ENCODE data around the gene ERLEC1. TPM values are rescaled to one million over a fixed set of nuclear protein-coding genes. Genes with fewer than 3 reads are reported as not detected.

ERLEC1 gene
- total RNA-seq, 1 experiment from 2014 or later = 21.6 TPM

DNA sequence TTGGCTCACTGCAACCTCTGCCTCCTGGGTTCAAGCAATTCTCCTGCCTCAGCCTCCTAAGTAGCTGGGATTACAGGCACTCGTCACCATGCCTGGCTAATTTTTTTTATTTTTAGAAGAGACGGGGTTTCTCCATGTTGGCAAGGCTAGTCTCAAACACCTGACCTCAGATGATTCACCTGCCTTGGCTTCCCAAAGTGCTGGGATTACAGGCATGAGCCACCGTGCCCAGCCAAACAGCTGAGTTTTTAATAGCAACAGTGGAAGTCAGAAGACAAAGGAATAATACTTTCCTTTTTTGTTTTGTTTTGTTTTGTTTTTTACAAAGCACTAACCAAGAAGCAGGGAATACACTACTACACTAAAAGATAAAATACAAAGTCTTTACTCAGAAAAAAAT is 56.0 kb downstream of the ERLEC1 start:
- Histone ChIP-seq H3K9ac (ENCODE audit: extremely low read depth, insufficient read length, low read length) (no peak overlapping the region), H3K79me1 (ENCODE audit: insufficient read depth, low read depth, low read length, poor library complexity, severe bottlenecking) (no peaks in the 10 kb centered on the region), H2BK5ac (ENCODE audit: insufficient read length, low read length) (no peak overlapping the region), H3K4me1 (ENCODE audit: insufficient read depth, low read length) (no peaks in the 10 kb centered on the region), H3K4ac (ENCODE audit: low read depth, low read length) (no peak overlapping the region), H2BK20ac (ENCODE audit: low read depth, low read length, poor library complexity, severe bottlenecking) (no peak overlapping the region), H3K23ac (ENCODE audit: insufficient read length, low read depth, low read length) (no peak overlapping the region), H4K20me1 (ENCODE audit: control insufficient read depth, insufficient read depth, insufficient read length) (no peaks in the 10 kb centered on the region), H3K56ac (ENCODE audit: insufficient read length, low read depth, low read length) (no peak overlapping the region), H2BK15ac (ENCODE audit: low read depth, low read length) (no peak overlapping the region), H4K5ac (ENCODE audit: insufficient read length, low read depth, low read length) (no peak overlapping the region), H2BK12ac (ENCODE audit: insufficient read length, low read depth, low read length) (no peak overlapping the region), H2BK120ac (ENCODE audit: low read depth, low read length, poor library complexity, severe bottlenecking) (no peak overlapping the region), H2AK5ac (ENCODE audit: insufficient read length, low read length) (no peak overlapping the region), H3K27ac (ENCODE audit: insufficient read length, low read depth, low read length) (no peak overlapping the region), H3K79me2 (ENCODE audit: insufficient read depth, low read length) (no peaks in the 10 kb centered on the region), H3K27me3 (ENCODE audit: insufficient read depth, low read length) (no peaks in the 10 kb centered on the region), H4K91ac (ENCODE audit: insufficient read length, low read depth, low read length) (no peak overlapping the region), H3T11ph (ENCODE audit: low read length) (no peak overlapping the region), H3K23me2 (ENCODE audit: insufficient read length, low read depth, low read length, poor library complexity, severe bottlenecking) (no peaks in the 10 kb centered on the region), H4K8ac (replicated peaks; ENCODE audit: insufficient read length, low read depth, low read length) (no peak overlapping the region), H3K14ac (ENCODE audit: insufficient read depth, low read length) (no peak overlapping the region), H3K18ac (ENCODE audit: insufficient read length, low read depth, low read length) (no peak overlapping the region), H3K9me3 (ENCODE audit: control insufficient read depth, low read depth, low read length) (no peaks in the 10 kb centered on the region), H3K4me2 (ENCODE audit: insufficient read depth, insufficient read length, low read length) (no peak overlapping the region), H2AFZ (ENCODE audit: low read length) (no peak overlapping the region)
- no peak for DNase-seq
- Mint-ChIP-seq H3K27ac (no peak overlapping the region), H3K4me3 (no peak overlapping the region), H3K9me3 (peaks cover 4 to 10% of the 10 kb centered on the region in 2 experiments; a peak in 2 of 5 replicates), H3K36me3 (ENCODE audit: insufficient read depth in 1 of 3, low read depth in 3 of 3) (peaks cover 0 to 2% (median 2%) of the 10 kb centered on the region in 3 experiments; a peak in 4 of 7 replicates), H3K4me1 (no peaks in the 10 kb centered on the region), H3K27me3 (ENCODE audit: low read depth) (no peaks in the 10 kb centered on the region)
- no CpG with 5 or more reads among the region's 3 CpGs for WGBS (ENCODE audit: extremely low coverage, insufficient read length, low lambda C conversion rate)
- TF ChIP-seq, protein P1, sequence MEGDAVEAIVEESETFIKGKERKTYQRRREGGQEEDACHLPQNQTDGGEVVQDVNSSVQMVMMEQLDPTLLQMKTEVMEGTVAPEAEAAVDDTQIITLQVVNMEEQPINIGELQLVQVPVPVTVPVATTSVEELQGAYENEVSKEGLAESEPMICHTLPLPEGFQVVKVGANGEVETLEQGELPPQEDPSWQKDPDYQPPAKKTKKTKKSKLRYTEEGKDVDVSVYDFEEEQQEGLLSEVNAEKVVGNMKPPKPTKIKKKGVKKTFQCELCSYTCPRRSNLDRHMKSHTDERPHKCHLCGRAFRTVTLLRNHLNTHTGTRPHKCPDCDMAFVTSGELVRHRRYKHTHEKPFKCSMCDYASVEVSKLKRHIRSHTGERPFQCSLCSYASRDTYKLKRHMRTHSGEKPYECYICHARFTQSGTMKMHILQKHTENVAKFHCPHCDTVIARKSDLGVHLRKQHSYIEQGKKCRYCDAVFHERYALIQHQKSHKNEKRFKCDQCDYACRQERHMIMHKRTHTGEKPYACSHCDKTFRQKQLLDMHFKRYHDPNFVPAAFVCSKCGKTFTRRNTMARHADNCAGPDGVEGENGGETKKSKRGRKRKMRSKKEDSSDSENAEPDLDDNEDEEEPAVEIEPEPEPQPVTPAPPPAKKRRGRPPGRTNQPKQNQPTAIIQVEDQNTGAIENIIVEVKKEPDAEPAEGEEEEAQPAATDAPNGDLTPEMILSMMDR (conservative IDR thresholded peaks at IDR 0.05) = no peak
